Measurements from ENCODE around the gene DAGLB.

GRCh38 chr7:6419310-6419773 lies 28.4 kb downstream of the DAGLB start:
- TF ChIP-seq CTCF (IDR thresholded peaks at IDR 0.05) = no peak
- TF ChIP-seq POLR2A (IDR thresholded peaks at IDR 0.05) = peak; percentile 53

All from right lobe of liver (tissue), 4 donors.